Colonic mucosa (tissue), 4 donors: Measurements from ENCODE around the gene INPP4A. TPM values are rescaled to one million over a fixed set of nuclear protein-coding genes. Genes with fewer than 3 reads are reported as not detected.
A peak's percentile ranks its signal among the peaks of the same experiment; 100 is the strongest.

ENCODE experiments used
- DNase-seq: peaks from one replicate; pipeline ENCODE4 v3.0.0-alpha.2; 2020
- H3K27ac ChIP-seq: fragments of 200-600 bp; one replicate; pipeline ENCODE4 v1.8.0; 2021
- H3K27me3 ChIP-seq: fragments of 200-600 bp; one replicate; pipeline ENCODE4 v1.8.0; 2021
- H3K36me3 ChIP-seq: fragments of 200-600 bp; one replicate; pipeline ENCODE4 v1.8.0; 2021
- H3K4me1 ChIP-seq: fragments of 200-600 bp; one replicate; pipeline ENCODE4 v1.8.0; 2021; ENCODE audit warnings: mild to moderate bottlenecking
- H3K4me3 ChIP-seq: fragments of 200-600 bp; one replicate; pipeline ENCODE4 v1.8.0; 2021
- H3K9ac ChIP-seq, 2 donors: one replicate each; pipeline ENCODE4 v1.7.0; 2013; ENCODE audit warnings: control low read depth in 2 of 2, low read depth in 2 of 2, low read length in 2 of 2
- H3K9me3 ChIP-seq: fragments of 200-600 bp; one replicate; pipeline ENCODE4 v1.8.0; 2021
- CTCF ChIP-seq: fragments of 200-600 bp; IDR thresholded peaks from one replicate; pipeline ENCODE4 v1.8.0; 2022; ENCODE audit warnings: antibody characterized with exemption, mild to moderate bottlenecking
- intact Hi-C: fragments of 100-400 bp; cut with DNase I; formaldehyde crosslinking; loops from one replicate; pipeline ENCODE4 v1.14.1; 2022
- total RNA-seq, 2 donors: library from RNA; stranded (reverse); fragmentation: NEBNext Ultra II Directional in 1 of 2; extraction: Animal tissue kit (Norgen Biotek cat#: 25700) in 1 of 2; gene quantifications; one replicate each; pipeline ENCODE4 v1.2.1, GENCODE V29; 2021
- donor health status: healthy.
- donor health status: DM: no; HTN: no; CAD: no.
- donor health status: DM: no; HTN: no; CAD: no.

INPP4A gene
- total RNA-seq, 2 donors from 2014 or later, result 11.5 to 17.9 TPM

- Histone ChIP-seq H3K4me1 (peaks cover 9% of the 10 kb centered on the region), H3K36me3 (no peaks in the 10 kb centered on the region), H3K9ac (peak overlapping the region in 1 of 2 donors; percentile 62), H3K4me3 (no peak overlapping the region), H3K9me3 (no peaks in the 10 kb centered on the region), H3K27me3 (no peaks in the 10 kb centered on the region), H3K27ac (no peak overlapping the region)
- intact Hi-C loops, result loop anchor here (10.0 kb wide), 1 partner anchor 123 kb away; no protein-coding TSS in a partner anchor
- DNase-seq, result peak; percentile 67
- no peak for TF ChIP-seq CTCF
These were observed 2.8 kb upstream of the INPP4A start for GRCh38 chr2:98441706-98442450.

GRCh38 chr2:98442488-98442887 is 2.2 kb upstream of the INPP4A start:
- Histone ChIP-seq H3K36me3 (no peaks in the 10 kb centered on the region), H3K9ac (peak overlapping the region in 1 of 2 donors; percentile 62), H3K4me1 (peaks cover 9% of the 10 kb centered on the region), H3K9me3 (no peaks in the 10 kb centered on the region), H3K27me3 (no peaks in the 10 kb centered on the region), H3K4me3 (no peak overlapping the region), H3K27ac (no peak overlapping the region)
- intact Hi-C loops, result loop anchor here (10.0 kb wide), 1 partner anchor 122 kb away; no protein-coding TSS in a partner anchor
- no peak for TF ChIP-seq CTCF
- DNase-seq, result no peak

- peak overlapping the region; percentile 78 for H3K4me3 ChIP-seq
- no peaks in the 10 kb centered on the region for H3K36me3 ChIP-seq
- DNase-seq, result no peak
- H3K27me3 ChIP-seq, result no peaks in the 10 kb centered on the region
- H3K9ac ChIP-seq, result peak overlapping the region; percentile 75 to 94
- H3K9me3 ChIP-seq, result no peaks in the 10 kb centered on the region
- peak overlapping the region; percentile 45 for H3K27ac ChIP-seq
- no peak for TF ChIP-seq CTCF
- intact Hi-C loops, result loop anchor here (10.0 kb wide), 1 partner anchor 120 kb away; no protein-coding TSS in a partner anchor
- peaks cover 9% of the 10 kb centered on the region for H3K4me1 ChIP-seq
These were observed 572 bp downstream of the INPP4A start for GRCh38 chr2:98445177-98445682.

GRCh38 chr2:98445683-98446581 is 1.3 kb downstream of the INPP4A start:
- H3K36me3 ChIP-seq, result no peaks in the 10 kb centered on the region
- H3K27ac ChIP-seq, result peak overlapping the region; percentile 45
- no peaks in the 10 kb centered on the region for H3K9me3 ChIP-seq
- peak overlapping the region; percentile 78 for H3K4me3 ChIP-seq
- peaks cover 9% of the 10 kb centered on the region for H3K4me1 ChIP-seq
- H3K9ac ChIP-seq, result peak overlapping the region; percentile 75 to 94
- TF ChIP-seq CTCF, result no peak
- DNase-seq, result no peak
- intact Hi-C loops, result loop anchor here (10.0 kb wide), 1 partner anchor 119 kb away; no protein-coding TSS in a partner anchor
- H3K27me3 ChIP-seq, result no peaks in the 10 kb centered on the region

- no peaks in the 10 kb centered on the region for H3K9me3 ChIP-seq
- H3K36me3 ChIP-seq, result no peaks in the 10 kb centered on the region
- no peak overlapping the region for H3K27ac ChIP-seq
- intact Hi-C loops, result loop anchor here (10.0 kb wide), 1 partner anchor 118 kb away; no protein-coding TSS in a partner anchor
- H3K4me1 ChIP-seq, result peaks cover 9% of the 10 kb centered on the region
- no peaks in the 10 kb centered on the region for H3K27me3 ChIP-seq
- no peak for DNase-seq
- H3K9ac ChIP-seq, result peak overlapping the region in 1 of 2 donors; percentile 3
- no peak for TF ChIP-seq CTCF
- H3K4me3 ChIP-seq, result no peak overlapping the region
These were observed 2.2 kb downstream of the INPP4A start for GRCh38 chr2:98446850-98447249.
